H9 (cell line): ENCODE measurements around the gene UMAD1. TPM values are rescaled to one million over a fixed set of nuclear protein-coding genes. Genes with fewer than 3 reads are reported as not detected.

ENCODE experiments used
- DNase-seq: peaks from one replicate; pipeline ENCODE4 v3.0.0-alpha.2; 2017
- H2AFZ ChIP-seq: one replicate; pipeline ENCODE4 v1.6.1; 2013; ENCODE audit warnings: mild to moderate bottlenecking, low read length, control low read depth, moderate library complexity
- H2AK5ac ChIP-seq: 2 replicates; pipeline ENCODE4 v1.6.1; 2013; ENCODE audit warnings: low read length, control low read depth, mixed read lengths; ENCODE audit not compliant: insufficient read length
- H2BK120ac ChIP-seq: one replicate; pipeline ENCODE4 v1.6.1; 2013; ENCODE audit warnings: low read depth, mild to moderate bottlenecking, low read length, control low read depth, inconsistent platforms; ENCODE audit not compliant: poor library complexity, severe bottlenecking
- H2BK12ac ChIP-seq: 2 replicates; pipeline ENCODE4 v1.6.1; 2013; ENCODE audit warnings: low read length, control low read depth, mixed read lengths, low read depth; ENCODE audit not compliant: insufficient read length
- H2BK15ac ChIP-seq: 2 replicates; pipeline ENCODE4 v1.6.1; 2013; ENCODE audit warnings: low read depth, low read length, control low read depth
- H2BK20ac ChIP-seq: one replicate; pipeline ENCODE4 v1.6.1; 2013; ENCODE audit warnings: low read depth, mild to moderate bottlenecking, low read length, control low read depth, inconsistent platforms; ENCODE audit not compliant: poor library complexity, severe bottlenecking
- H2BK5ac ChIP-seq: 2 replicates; pipeline ENCODE4 v1.6.1; 2013; ENCODE audit warnings: low read length, control low read depth, mixed read lengths; ENCODE audit not compliant: insufficient read length
- H3K14ac ChIP-seq: 2 replicates; pipeline ENCODE4 v1.6.1; 2013; ENCODE audit warnings: low read length, control low read depth; ENCODE audit not compliant: insufficient read depth
- H3K18ac ChIP-seq: 2 replicates; pipeline ENCODE4 v1.6.1; 2013; ENCODE audit warnings: low read depth, mild to moderate bottlenecking, mixed read lengths, low read length, control low read depth; ENCODE audit not compliant: insufficient read length
- H3K23ac ChIP-seq: 2 replicates; pipeline ENCODE4 v1.6.1; 2013; ENCODE audit warnings: low read length, control low read depth, mixed read lengths, low read depth; ENCODE audit not compliant: insufficient read length
- H3K23me2 ChIP-seq: 2 replicates; pipeline ENCODE4 v1.6.1; 2013; ENCODE audit warnings: low read depth, mild to moderate bottlenecking, mixed read lengths, low read length, control low read depth; ENCODE audit not compliant: insufficient read length, poor library complexity, severe bottlenecking
- H3K27ac ChIP-seq: 2 replicates; pipeline ENCODE4 v1.5.1; 2013; ENCODE audit warnings: low read length, control low read depth, mixed read lengths, low read depth; ENCODE audit not compliant: insufficient read length
- H3K27me3 ChIP-seq: 2 replicates; pipeline ENCODE4 v1.6.1; 2013; ENCODE audit warnings: low read length, control low read depth, inconsistent platforms; ENCODE audit not compliant: insufficient read depth
- H3K4ac ChIP-seq: 2 replicates; pipeline ENCODE4 v1.6.1; 2013; ENCODE audit warnings: low read depth, mild to moderate bottlenecking, control low read depth, inconsistent platforms, low read length, moderate library complexity
- H3K4me1 ChIP-seq: 2 replicates; pipeline ENCODE4 v1.6.1; 2013; ENCODE audit warnings: low read length, control low read depth, inconsistent platforms; ENCODE audit not compliant: insufficient read depth
- H3K4me2 ChIP-seq: 2 replicates; pipeline ENCODE4 v1.6.1; 2013; ENCODE audit warnings: low read length, control low read depth, mixed read lengths; ENCODE audit not compliant: insufficient read length, insufficient read depth
- H3K56ac ChIP-seq: 2 replicates; pipeline ENCODE4 v1.6.1; 2013; ENCODE audit warnings: low read depth, mild to moderate bottlenecking, mixed read lengths, low read length, control low read depth; ENCODE audit not compliant: insufficient read length
- H3K79me1 ChIP-seq: 2 replicates; pipeline ENCODE4 v1.6.1; 2013; ENCODE audit warnings: low read depth, mild to moderate bottlenecking, moderate library complexity, low read length, control low read depth, inconsistent platforms; ENCODE audit not compliant: insufficient read depth, poor library complexity, severe bottlenecking
- H3K79me2 ChIP-seq: 2 replicates; pipeline ENCODE4 v1.6.1; 2013; ENCODE audit warnings: low read length, control low read depth, inconsistent platforms; ENCODE audit not compliant: insufficient read depth
- H3K9ac ChIP-seq: 2 replicates; pipeline ENCODE4 v1.6.1; 2013; ENCODE audit warnings: low read length, control low read depth, mixed read lengths; ENCODE audit not compliant: insufficient read length; ENCODE audit errors: extremely low read depth
- H3K9me3 ChIP-seq: one replicate; pipeline ENCODE4 v1.6.1; 2013; ENCODE audit warnings: low read depth, low read length, inconsistent platforms; ENCODE audit not compliant: control insufficient read depth
- H3T11ph ChIP-seq: one replicate; pipeline ENCODE4 v1.6.1; 2013; ENCODE audit warnings: mild to moderate bottlenecking, low read length, control low read depth, inconsistent platforms
- H4K20me1 ChIP-seq: one replicate; pipeline ENCODE4 v1.6.1; 2013; ENCODE audit not compliant: control insufficient read depth, insufficient read length, insufficient read depth
- H4K5ac ChIP-seq: 2 replicates; pipeline ENCODE4 v1.6.1; 2013; ENCODE audit warnings: low read depth, mild to moderate bottlenecking, mixed read lengths, low read length, control low read depth; ENCODE audit not compliant: insufficient read length
- H4K8ac ChIP-seq: replicated peaks from 2 replicates; pipeline ENCODE4 v1.6.1; 2013; ENCODE audit warnings: low read length, control low read depth, mixed read lengths, low read depth; ENCODE audit not compliant: insufficient read length
- H4K91ac ChIP-seq: 2 replicates; pipeline ENCODE4 v1.6.1; 2013; ENCODE audit warnings: low read depth, mild to moderate bottlenecking, moderate library complexity, mixed read lengths, low read length, control low read depth; ENCODE audit not compliant: insufficient read length
- H3K27ac Mint-ChIP-seq, 3 experiments: 2 replicates in 2 of 3; 3 replicates in 1 of 3; pipeline ENCODE4 v1.8.0; 2020 to 2021; ENCODE audit warnings: mixed read lengths in 3 of 3, mild to moderate bottlenecking in 1 of 3, moderate library complexity in 1 of 3
- H3K27me3 Mint-ChIP-seq: 2 replicates; pipeline ENCODE4 v1.8.0; 2021; ENCODE audit warnings: low read depth, mild to moderate bottlenecking, moderate library complexity, mixed read lengths
- H3K36me3 Mint-ChIP-seq, 3 experiments: 2 replicates in 2 of 3; 3 replicates in 1 of 3; pipeline ENCODE4 v1.8.0; 2020 to 2021; ENCODE audit warnings: low read depth in 3 of 3, mixed read lengths in 3 of 3; ENCODE audit not compliant: insufficient read depth in 1 of 3
- H3K4me1 Mint-ChIP-seq, 2 experiments: 2 replicates each; pipeline ENCODE4 v1.8.0; 2020; ENCODE audit warnings: mixed read lengths in 2 of 2
- H3K4me3 Mint-ChIP-seq, 2 experiments: 2 replicates in 1 of 2; 3 replicates in 1 of 2; pipeline ENCODE4 v1.8.0; 2020 to 2021; ENCODE audit warnings: mild to moderate bottlenecking in 2 of 2, mixed read lengths in 2 of 2, moderate library complexity in 1 of 2
- H3K9me3 Mint-ChIP-seq, 2 experiments: 2 replicates in 1 of 2; 3 replicates in 1 of 2; pipeline ENCODE4 v1.8.0; 2020; ENCODE audit warnings: mild to moderate bottlenecking in 2 of 2, mixed read lengths in 2 of 2, moderate library complexity in 1 of 2
- WGBS: extraction: QIAGEN DNeasy Blood & Tissue Kit; methylation state at CpG from one replicate; pipeline ENCODE4 v1.1.7; 2013; ENCODE audit warnings: missing lambda C conversion rate, low lambda C conversion rate, mixed read lengths; ENCODE audit not compliant: insufficient read length; ENCODE audit errors: extremely low coverage; 5-methylcytosine and 5-hydroxymethylcytosine counted together
- total RNA-seq: library from RNA; stranded (reverse); gene quantifications from 2 replicates; pipeline ENCODE4 v1.2.1, GENCODE V29; 2021
- TF ChIP-seq, protein P1 (sequence below): fragments of 200-600 bp; sonication (generic); conservative IDR thresholded peaks from 3 replicates; pipeline ENCODE4 v1.8.0; 2021; ENCODE audit warnings: antibody characterized with exemption, mild to moderate bottlenecking

UMAD1 gene
- total RNA-seq, 1 experiment from 2014 or later: 8.9 TPM

DNA sequence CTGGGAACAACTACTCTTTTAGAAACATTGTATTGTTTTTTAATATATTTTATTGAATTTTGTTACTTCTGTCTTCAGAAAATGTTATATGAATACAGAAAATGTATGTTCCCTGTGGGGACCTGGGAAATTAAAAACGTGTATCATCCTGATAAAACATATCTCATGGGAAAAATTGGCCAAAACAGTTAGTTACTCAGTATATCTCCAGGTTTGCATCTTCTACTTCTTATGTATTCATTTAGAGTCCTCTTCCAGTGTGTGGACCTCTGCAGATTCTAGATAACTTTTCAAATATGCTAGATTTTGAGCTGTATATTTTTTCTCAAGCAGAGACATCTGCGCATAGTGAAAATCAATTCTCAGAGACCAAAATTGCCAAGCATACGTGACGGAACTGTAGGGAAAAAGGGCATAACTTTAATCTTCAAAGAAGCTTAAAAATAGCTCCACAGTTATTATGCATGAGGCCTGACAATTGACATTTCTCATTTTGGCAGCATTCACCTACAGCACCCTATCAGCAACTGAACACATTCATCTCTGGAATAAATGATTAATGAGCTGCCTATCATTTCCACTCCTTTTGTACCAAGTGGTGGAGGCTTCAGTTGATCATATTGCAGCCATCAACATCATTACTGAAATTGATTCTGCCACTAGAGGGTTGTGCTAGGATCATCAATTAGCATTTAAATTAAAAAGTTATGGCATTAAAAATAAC is 26.4 kb upstream of the UMAD1 start:
- no peak overlapping the region for H3T11ph ChIP-seq
- WGBS: no CpG with 5 or more reads among the region's 4 CpGs
- Mint-ChIP-seq H3K36me3 (no peaks in the 10 kb centered on the region), H3K27ac (no peak overlapping the region), H3K27me3 (no peaks in the 10 kb centered on the region), H3K9me3 (no peaks in the 10 kb centered on the region), H3K4me1 (no peaks in the 10 kb centered on the region), H3K4me3 (no peak overlapping the region)
- no peak overlapping the region for H2BK15ac ChIP-seq
- H2BK120ac ChIP-seq: no peak overlapping the region
- no peak overlapping the region for H3K23ac ChIP-seq
- no peaks in the 10 kb centered on the region for H3K23me2 ChIP-seq
- no peaks in the 10 kb centered on the region for H3K79me2 ChIP-seq
- H2AFZ ChIP-seq: no peak overlapping the region
- H2BK12ac ChIP-seq: no peak overlapping the region
- TF ChIP-seq, protein P1, sequence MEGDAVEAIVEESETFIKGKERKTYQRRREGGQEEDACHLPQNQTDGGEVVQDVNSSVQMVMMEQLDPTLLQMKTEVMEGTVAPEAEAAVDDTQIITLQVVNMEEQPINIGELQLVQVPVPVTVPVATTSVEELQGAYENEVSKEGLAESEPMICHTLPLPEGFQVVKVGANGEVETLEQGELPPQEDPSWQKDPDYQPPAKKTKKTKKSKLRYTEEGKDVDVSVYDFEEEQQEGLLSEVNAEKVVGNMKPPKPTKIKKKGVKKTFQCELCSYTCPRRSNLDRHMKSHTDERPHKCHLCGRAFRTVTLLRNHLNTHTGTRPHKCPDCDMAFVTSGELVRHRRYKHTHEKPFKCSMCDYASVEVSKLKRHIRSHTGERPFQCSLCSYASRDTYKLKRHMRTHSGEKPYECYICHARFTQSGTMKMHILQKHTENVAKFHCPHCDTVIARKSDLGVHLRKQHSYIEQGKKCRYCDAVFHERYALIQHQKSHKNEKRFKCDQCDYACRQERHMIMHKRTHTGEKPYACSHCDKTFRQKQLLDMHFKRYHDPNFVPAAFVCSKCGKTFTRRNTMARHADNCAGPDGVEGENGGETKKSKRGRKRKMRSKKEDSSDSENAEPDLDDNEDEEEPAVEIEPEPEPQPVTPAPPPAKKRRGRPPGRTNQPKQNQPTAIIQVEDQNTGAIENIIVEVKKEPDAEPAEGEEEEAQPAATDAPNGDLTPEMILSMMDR: no peak
- no peaks in the 10 kb centered on the region for H3K9me3 ChIP-seq
- no peak overlapping the region for H4K91ac ChIP-seq
- H3K27me3 ChIP-seq: no peaks in the 10 kb centered on the region
- H3K4ac ChIP-seq: no peak overlapping the region
- H3K79me1 ChIP-seq: no peaks in the 10 kb centered on the region
- no peak overlapping the region for H2BK20ac ChIP-seq
- H3K9ac ChIP-seq: no peak overlapping the region
- no peak overlapping the region for H3K4me2 ChIP-seq
- no peak overlapping the region for H2BK5ac ChIP-seq
- H4K20me1 ChIP-seq: no peaks in the 10 kb centered on the region
- no peak overlapping the region for H3K27ac ChIP-seq
- no peak overlapping the region for H4K5ac ChIP-seq
- no peaks in the 10 kb centered on the region for H3K4me1 ChIP-seq
- no peak for DNase-seq
- H3K56ac ChIP-seq: no peak overlapping the region
- H3K18ac ChIP-seq: no peak overlapping the region
- no peak overlapping the region for H4K8ac ChIP-seq
- H3K14ac ChIP-seq: no peak overlapping the region
- no peak overlapping the region for H2AK5ac ChIP-seq
